GM13977 (cell line): ENCODE data around the gene ATP8B4.

Source experiments
- DNase-seq: peaks from one replicate; pipeline ENCODE4 v3.0.0; 2012; ENCODE audit warnings: low spot score
- CTCF ChIP-seq: IDR thresholded peaks from 2 replicates; pipeline ENCODE4 v1.5.1; 2012; ENCODE audit warnings: mild to moderate bottlenecking, control low read depth; ENCODE audit not compliant: insufficient read depth; ENCODE audit errors: extremely low read depth, missing control alignments
- in situ Hi-C: fragments of 300-500 bp; cut with MboI; formaldehyde crosslinking; loops from one replicate; pipeline ENCODE4 v1.12.0; 2022; ENCODE audit warnings: low sequenced_read_pairs, low pct_unique_long_range_greater_than_20kb, mixed read lengths, inconsistent platforms; ENCODE audit not compliant: unreplicated experiment

Gene ATP8B4

GRCh38 chr15:49902685-49903501, 216.1 kb downstream of the ATP8B4 start:
- no peak for DNase-seq
- in situ Hi-C loops: no loop called here
- TF ChIP-seq CTCF: no peak

- in situ Hi-C loops: no loop called here
- DNase-seq: no peak
- peak; percentile 9 for TF ChIP-seq CTCF
These were observed 216.9 kb downstream of the ATP8B4 start for GRCh38 chr15:49901996-49902684.

- DNase-seq: no peak
- TF ChIP-seq CTCF: no peak
- in situ Hi-C loops: no loop called here
These were observed 217.7 kb downstream of the ATP8B4 start for GRCh38 chr15:49901321-49901720.

- DNase-seq: no peak
- in situ Hi-C loops: no loop called here
- no peak for TF ChIP-seq CTCF
These were observed 218.2 kb downstream of the ATP8B4 start for GRCh38 chr15:49900903-49901235.

- DNase-seq: no peak
- in situ Hi-C loops: no loop called here
- TF ChIP-seq CTCF: no peak
These were observed 218.8 kb downstream of the ATP8B4 start for GRCh38 chr15:49900006-49900902.

- in situ Hi-C loops: no loop called here
- no peak for DNase-seq
- TF ChIP-seq CTCF: no peak
These were observed 220.3 kb downstream of the ATP8B4 start for GRCh38 chr15:49898575-49899283.
